GM18520 (cell line): ENCODE data around the gene KLHL6.

Source experiments
- ATAC-seq: cut with Tn5 transposase; IDR thresholded peaks from one replicate; pipeline ENCODE4 v1.9.1; 2021; ENCODE audit not compliant: unreplicated experiment

The KLHL6 gene

DNA sequence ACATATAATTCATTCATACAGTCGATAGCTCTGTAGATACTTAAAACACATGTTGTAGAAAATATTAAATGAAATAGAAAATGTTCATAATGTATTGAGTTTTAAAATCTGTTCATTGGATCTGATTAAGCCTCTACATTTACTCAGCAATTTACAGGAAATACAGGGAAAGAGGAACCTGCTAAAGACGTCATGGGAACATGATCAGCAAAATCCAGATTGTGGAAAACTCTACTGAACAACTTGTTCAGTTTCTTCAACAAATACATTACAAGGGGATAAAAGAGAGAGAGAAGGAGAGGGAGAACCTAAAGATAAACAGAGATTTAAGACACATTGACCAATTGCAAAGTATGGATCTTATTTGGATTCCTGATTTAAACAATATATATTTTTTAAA lies 46.7 kb downstream of the KLHL6 start:
- ATAC-seq = no peak

DNA sequence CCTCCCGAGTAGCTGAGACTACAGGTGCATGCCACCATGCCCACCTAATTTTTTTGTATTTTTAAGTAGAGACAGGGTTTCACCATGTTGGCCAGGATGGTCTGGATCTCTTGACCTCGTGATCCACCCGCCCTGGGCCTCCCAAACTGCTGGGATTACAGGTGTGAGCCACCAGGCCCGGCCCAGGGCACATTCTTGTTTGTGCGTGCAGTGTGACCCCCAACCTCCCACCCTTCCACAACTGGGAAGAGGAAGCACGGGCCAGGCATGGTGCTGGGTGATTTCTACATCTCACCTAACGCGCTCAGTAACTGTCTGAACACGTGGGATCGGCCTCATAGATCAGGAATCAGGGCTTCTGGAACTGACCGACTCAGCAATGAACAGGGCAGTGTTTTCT lies 48.0 kb downstream of the KLHL6 start:
- ATAC-seq = no peak

DNA sequence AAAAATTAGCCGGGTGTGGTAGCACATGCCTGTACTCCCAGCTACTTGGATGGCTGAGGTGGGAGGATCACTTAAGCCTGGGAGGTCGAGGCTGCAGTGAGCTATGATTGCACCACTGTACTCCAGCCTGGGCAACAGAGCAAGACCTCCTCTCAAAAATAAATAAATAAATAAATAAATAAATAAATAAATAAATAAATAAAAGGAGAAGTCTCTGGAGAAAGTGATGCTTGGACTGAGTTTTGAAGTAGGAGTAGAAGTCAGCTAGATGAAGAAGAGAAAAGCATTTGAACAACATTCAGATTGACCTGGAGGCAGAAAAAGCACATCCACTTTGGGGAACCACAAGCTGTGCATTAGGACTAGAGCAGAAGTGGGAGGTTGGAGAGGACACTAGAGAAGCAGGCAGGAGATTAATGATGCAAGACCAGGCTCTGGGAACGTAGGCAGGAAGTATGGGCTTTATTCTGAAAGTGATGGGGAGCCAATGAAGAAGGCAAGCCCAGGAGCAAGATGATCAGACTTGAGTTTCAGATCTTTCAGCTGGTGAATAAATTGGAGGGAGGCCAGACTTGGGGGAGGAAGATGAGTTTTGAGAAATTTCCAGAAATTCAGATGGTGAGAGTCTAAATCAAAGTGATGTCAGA lies 48.7 kb downstream of the KLHL6 start:
- ATAC-seq = no peak

DNA sequence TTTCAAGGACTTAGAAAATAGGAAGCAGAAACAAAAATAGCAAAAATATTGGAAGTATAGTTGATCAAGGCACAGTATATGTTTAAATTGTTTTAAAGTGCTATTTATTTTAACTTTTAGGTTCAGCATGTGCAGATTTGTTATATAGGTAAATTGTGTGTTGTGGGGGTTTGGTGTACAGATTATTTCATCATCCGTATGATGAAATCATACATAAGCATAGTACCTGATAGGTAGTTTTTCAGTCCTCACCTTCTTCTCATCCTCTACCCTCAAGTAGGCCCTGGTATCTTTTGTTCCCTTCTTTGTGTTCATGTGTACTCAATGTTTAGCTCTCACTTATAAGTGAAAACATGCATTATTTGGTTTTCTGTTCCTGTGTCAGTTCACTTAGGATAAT lies 50.9 kb downstream of the KLHL6 start:
- ATAC-seq = no peak

DNA sequence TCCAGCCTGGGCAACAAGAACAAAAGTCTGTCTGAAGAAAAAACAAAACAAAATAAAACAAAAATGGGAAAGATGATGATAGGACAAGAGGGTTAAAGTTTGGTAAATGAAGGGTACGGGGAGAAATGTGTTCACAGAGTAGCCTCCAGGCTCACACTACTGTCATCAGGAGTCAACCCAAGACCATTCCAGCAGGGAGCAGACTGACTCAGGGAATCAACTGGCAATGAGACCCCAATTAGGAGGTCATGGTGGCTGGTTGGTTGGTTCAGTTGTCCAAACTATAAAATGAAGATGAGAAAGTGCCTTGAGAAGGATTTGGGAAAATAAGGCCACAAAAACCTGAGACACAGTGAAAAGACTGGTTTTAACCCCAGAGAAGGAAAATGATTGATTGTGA lies 51.8 kb downstream of the KLHL6 start:
- no peak for ATAC-seq

DNA sequence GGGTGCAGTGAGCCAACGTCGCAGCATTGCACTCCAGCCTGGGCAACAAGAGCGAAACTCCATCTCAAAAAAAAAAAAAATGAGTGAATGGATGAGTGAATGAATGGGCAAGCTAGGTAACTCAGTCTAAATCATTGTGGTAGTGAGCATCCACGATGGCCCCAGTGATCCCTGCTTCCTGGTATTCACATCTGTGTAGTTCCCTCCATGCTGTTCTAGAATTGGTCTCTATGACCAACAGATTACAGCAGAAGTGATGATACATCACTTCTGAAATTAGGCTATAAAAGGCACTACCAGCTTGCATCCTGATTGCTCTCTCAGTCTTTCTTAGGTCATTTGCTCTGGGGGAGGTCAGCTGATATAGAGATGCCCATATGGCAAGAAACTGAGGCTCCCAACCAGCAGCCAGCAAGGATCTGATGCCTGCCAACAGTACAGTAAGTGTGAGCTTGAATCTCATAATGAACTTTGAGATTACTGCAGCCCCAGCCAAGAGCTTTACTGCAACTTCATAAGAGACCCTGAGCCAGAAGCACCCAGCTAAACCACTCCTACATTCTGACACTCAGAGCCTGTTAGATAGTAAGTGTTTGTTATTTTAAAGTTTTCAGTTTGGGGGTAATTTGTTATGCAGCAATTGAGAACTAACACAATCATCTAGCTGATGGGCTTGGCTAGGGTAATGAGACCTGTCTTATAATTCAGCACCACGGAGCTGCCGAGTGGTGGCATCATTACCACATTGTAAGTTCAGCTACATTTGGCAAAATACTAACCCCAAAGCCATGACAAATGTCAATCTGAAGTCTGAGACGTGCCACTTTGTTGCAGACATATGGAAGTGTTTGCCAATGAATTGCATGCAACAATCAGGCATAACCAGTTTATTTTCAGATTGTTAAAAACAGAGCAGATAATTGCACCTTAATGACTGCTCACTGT lies 53.0 kb downstream of the KLHL6 start:
- ATAC-seq = no peak

DNA sequence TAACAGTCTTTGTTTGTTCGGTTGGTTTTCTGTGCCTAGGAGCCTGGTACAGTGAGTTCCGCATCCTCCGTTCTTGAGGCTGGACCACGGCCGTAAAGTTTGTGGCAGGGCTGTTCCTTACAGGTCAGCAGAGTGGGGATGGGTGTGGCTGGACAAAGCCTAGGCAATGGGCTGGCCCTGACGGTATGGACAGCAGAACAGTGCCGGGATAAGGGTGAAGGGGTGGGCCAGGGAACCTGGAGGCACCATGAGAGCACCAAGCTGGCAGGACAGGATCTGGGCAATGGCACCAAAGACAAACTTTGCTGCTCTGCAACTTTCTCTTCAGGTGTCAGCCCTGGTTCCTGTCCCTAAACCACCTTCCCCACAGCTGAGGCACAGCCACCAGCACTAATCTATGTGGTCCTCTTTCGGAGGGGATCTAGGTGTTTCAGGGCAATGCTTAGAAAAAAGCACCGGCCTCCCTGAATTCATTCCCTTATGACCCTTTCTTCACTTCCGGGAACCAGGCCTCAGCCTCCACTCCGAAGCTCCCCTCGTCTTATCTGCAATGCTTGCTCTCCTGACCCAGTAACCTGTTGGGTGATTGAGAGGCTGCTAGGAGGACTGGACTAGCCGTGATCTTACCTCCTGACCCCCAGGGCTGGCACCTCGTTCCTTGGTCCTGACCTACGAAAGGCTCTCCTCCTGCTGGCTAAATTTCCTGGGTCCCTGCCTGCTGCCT lies 54.4 kb downstream of the KLHL6 start:
- ATAC-seq = no peak

DNA sequence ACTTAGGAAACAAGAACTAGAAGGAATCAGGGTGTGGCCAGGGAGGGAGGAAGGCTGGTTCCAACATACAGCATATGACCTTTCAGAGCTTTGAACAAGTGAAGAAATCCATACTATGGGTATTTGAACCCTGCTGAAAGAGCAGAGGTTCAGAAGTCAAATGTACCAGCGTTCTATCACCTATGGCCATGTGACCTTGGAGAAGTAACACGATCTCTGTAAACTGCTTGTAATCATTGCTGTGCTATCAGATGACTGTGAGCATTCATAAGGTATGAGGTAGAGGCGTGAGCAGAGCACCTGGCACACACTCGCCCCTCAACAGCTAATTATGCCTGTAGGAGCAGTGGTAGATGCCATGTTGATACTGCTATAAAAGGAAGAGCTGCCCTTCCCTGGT lies 55.2 kb downstream of the KLHL6 start:
- ATAC-seq = no peak

DNA sequence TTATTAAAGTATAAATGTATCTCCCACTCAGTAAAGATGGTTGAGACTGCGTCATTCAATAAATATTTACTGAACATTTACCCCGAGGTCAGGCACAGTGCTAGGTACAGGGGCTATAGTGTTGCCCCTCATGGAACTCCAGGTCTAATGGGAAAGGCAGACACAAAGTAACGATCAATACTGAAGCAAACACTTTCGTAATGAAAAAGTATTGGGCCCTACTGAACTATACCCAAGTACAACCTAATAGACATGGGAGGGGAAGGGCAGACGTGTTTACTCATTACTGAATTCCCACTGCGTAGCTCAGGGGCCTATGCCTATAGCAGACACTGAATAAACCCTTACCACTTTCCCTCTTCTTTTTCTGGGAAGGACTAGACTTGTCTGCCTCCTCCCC lies 56.9 kb downstream of the KLHL6 start:
- ATAC-seq = no peak

DNA sequence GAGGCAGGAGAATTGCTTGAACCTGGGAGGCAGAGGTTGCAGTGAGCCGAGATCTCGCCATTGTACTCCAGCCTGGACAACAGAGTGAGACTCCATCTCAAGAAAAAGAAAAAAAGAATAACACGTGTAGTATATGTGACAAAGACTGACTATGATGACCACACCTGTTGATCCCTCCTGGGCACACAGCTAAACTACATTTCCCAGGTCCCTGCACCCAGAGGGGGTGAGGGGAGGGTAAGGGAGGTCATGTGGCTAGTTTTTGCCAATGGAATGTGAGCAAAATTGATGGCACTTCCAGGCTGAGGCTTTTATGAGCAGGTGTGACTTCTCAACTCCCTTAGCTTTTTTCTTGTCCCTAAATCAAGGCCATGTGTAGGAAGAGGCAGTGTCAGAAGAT lies 58.2 kb downstream of the KLHL6 start:
- ATAC-seq = no peak

DNA sequence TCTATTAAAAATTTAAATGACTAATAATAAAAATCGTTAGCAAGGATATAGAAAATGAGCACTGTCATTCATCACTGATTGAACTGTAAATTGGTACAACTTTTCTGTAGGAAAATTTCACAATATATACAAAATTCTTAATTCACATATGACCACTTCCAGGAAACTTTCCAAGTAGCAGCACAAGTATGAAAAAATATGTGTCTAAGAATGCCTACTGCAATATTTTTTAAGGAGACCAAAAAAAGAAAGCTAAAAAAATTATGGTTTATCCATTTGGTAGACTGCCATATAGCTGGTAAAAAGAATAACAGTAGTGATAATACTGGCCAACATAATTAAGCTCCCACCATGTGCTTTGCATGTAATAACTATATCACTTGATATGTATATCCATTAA lies 59.2 kb downstream of the KLHL6 start:
- ATAC-seq = no peak

DNA sequence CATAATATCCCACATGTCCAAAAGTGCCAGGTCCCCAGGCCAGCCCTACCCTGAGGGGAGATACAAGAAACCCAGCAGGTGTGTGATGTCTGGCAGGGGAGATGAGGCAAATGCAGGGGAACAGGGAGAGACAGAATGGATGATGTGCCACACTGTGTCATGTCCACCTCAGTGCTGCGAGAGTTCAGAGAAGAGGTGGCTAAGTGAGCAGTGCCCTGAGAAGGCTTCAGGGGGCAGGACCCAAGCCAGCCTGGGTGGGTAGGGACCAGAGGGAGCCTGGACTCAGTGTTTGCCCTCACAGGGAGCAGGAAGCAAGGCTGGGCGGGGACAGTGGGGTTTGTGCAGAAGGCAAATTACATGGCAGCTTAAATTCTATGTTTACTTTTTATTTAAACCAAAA lies 61.2 kb downstream of the KLHL6 start:
- no peak for ATAC-seq

DNA sequence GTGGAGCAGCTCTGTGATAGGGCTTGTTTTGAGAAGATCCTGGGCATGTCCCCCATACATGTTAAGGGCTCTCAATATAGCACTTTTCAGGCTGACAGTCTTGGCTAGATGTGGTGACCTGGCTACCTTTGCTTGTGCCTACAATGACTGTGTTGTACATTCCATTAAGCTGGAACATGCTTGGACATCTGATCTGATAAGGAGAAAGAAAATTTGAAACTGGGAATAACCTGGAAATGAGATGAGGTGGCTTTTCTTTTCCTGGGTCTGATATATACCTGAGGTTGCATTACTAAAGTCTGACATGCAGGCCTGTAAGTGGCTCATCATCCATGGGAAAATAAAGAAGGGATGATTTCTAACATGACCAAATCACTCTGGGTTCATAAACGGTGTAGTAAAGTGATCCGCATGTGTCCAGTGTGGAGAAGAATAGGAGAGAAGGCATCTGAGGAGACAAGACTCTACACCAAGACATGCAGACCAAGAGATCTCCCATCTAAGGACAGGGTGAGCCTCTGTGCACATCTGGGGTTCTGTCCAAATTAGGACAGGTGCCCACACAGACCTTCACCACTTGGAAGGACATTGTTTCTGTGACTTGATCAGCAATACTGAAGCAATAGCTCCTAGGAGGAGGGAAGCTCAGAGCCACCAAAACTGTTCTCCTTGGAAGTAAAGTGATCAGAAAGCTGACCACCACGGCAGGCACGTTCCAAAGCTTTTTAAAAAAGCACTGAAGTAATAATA lies 62.0 kb downstream of the KLHL6 start:
- no peak for ATAC-seq

DNA sequence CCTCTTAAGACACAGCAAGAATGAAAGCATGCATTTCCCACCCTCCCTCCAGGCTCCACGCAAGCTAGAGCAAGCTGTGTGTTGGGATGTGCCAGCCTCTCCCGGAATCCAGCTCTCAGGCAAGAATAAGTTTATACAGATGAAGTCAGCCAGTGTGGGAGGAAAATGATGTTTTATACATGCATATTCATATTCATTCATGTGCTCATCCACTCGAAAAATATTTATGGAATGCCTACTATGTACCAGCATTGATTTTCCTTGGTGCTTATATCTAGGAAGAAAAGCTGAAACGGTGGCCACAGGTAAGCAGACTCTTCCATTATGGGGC lies 62.7 kb downstream of the KLHL6 start:
- no peak for ATAC-seq

DNA sequence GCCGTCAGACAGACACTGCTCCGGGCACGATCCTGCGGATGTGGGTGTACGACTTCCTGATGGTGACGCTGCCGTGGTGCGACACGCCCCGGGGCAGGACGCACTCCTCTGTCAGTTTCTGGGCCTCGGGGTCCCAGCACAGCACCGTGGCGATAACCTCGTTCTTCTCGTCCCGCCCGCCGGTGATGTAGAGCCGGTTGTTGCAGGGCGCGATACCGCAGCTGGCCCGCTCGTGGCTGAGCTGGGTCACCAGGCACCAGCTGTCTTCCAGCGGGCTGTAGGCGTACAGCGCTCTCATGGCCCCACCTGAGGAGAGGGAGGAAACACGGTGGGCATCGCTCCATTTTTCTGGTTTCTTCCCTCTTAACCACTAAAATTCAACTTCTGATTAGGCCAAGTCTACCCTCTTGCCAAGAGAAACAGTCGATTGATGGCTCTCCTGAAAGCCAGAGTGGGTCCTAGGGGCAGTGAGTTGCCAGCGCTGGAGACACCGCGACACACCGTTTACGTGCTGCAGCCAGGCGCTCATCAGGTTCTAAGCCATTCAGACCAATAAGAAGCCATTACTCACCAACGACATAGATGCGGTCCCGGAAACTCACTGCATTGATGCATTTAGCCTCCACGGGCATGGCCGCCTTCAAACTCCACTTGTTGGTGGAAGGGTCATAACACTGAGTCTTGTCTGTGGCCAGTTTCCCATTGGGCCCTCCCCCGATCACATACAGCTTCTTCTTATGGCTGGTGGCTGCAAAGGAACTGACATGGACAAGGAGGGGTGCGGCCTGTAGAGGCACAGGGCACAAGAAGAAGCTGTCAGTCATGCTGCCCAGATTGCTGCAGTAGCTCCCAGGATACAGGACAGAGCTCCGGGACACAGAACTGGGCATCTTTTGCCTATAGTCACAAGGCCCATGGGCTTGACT lies 63.3 kb downstream of the KLHL6 start:
- ATAC-seq = no peak

DNA sequence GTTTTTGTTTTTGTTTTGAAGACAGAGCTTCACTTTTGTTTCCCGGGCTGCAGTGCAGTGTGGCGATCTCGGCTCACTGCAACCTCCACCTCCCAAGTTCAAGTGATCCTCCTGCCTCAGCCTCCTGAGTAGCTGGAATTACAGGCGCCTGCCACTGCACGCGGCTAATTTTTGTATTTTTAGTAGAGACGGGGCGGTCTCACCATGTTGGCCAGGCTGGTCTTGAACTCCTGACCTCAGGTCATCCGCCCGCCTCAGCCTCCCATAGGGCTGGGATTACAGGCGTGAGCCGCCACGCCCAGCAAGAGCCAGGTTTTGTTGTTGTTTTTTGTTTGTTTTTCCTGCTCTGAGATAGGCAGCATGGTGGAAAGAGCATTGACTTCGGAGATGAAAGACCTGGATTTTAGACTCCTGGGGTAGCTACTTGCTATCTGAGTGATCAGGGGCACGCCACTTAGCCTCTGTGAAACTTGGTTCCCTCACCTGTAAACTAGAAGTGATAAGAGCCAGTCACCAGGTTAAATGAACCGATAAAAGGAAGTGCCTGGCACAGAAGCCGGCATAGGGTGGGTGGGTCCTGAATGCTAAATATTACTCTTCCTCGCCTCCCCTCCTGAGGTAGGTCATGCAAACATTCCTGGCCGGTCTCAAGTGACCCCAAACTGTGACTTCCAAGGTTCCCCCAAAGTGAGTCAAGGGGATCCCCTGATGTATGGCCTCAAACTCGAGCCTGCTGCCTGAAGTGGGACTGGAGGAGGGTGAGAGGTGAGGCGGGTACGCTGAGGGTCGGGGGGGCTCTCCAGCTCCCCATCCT lies 64.2 kb downstream of the KLHL6 start:
- ATAC-seq = no peak

DNA sequence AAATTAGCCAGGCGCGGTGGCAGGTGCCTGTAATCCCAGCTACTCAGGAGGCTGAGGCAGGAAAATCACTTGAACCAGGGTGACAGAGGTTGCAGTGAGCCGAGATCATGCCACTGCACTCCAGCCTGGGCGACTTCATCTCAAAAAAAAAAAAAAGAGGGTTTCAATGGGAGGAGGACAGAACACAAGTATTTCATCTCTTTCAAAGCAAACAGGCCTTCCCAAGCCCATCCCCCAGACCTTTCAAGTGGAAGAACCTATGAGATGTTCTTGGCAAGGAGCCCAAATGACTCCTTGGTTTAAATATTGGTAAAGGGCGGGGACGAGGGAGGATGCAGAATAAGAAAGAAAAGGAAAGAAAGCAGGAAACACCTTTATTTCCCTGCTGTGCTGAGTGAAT lies 64.9 kb downstream of the KLHL6 start:
- no peak for ATAC-seq

DNA sequence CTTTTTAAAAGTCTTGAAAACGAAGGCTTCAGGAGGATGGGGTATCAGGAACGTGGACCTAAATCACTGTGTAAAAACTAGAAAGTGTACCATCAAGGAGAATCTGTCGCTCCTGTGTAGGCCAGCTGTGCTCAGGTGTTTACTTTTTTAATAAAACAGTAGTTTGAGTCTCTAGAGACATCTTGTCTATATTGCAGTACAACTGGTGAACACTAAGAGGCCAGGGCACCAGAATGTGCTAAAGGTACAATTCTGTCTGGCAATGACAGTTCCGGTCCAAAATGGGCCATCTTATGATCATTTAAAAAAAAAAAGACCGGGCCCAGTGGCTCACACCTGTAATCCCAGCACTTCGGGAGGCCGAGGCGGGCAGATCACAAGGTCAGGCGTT lies 65.3 kb downstream of the KLHL6 start:
- no peak for ATAC-seq

DNA sequence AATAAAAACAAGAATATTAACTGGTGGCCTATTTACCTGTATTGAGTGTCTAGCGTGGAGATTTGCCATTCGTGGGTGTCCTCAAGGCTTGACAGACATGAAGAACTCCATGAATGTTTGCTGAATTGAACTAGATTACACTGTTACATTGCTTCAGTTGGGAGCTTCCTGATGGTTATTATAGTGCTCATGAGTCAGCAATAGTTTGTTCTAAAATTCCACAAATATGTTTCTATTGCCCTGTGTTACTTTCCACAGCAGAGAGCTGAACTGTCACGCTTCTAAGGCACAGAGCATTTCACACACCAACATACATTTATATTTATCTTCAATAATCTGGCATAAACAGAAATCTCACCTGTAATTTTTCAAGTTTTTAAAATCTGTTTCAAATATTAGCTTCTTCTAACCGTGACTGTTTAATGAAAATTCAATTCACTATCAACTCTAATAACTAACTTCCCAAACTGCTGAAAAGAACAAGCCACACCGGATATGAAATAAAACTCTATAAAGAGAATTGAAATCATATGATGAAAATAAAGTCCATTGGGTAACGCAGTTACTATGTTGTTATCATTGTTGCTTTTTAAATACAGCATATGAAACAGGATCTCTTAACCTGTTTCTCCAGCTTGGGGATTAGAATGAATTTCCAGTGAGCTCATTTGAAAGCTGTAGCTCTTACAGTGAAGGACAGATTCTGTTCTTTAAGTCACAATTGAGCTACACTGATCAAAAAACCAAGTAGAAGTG lies 65.9 kb downstream of the KLHL6 start:
- no peak for ATAC-seq
